Measurements from ENCODE around the gene CDKL2. TPM values are rescaled to one million over a fixed set of nuclear protein-coding genes. Genes with fewer than 3 reads are reported as not detected.

The CDKL2 gene
- total and polyA plus RNA-seq, 2 of the 8 experiments (the other 6 are each of a cell fraction or from before 2014, with no cell fraction given): 1.4 to 2.1 TPM

DNA sequence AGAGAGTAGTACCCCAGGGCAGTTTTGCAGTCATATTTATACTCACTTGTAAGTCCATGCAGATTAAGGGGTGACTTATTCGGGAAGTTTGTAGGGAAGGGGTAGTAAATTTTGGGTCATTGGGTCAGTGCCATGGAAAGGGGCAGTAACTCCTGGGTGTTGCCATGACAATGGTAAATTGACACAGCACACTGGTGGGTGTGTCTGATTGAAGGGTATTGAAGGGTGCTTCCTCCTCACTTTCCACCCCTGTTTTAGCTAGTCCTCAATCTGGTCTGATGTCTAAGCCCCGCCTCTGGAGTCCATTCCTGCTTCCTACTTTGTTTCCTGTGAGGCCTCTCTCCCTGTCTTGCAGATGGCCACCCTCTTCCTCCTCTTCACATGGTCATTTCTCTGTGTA is 62.6 kb downstream of the CDKL2 start:
- no peak overlapping the region for H2BK12ac ChIP-seq (ENCODE audit: low read depth, low read length)
- no peak overlapping the region for H3K4me2 ChIP-seq (ENCODE audit: insufficient read depth in 1 of 2, low read depth in 2 of 2, low read length in 2 of 2)
- H4K8ac ChIP-seq (ENCODE audit: extremely low read depth, insufficient read depth, low read length): no peak overlapping the region
- no peak overlapping the region for H4K5ac ChIP-seq (ENCODE audit: insufficient read length, low read depth, low read length)
- H4K91ac ChIP-seq (replicated peaks; ENCODE audit: insufficient read length, low read length): no peak overlapping the region
- H3K79me1 ChIP-seq (ENCODE audit: low read depth, low read length): no peaks in the 10 kb centered on the region
- no peaks in the 10 kb centered on the region for H3K36me3 ChIP-seq (ENCODE audit: control insufficient read depth in 2 of 4, insufficient read depth in 4 of 4, low read length in 3 of 4)
- H3K18ac ChIP-seq (ENCODE audit: extremely low read depth, low read length): no peak overlapping the region
- no peak for DNase-seq (ENCODE audit: low read depth in 1 of 2, low spot score in 2 of 2)
- ChIA-PET CTCF (ENCODE audit: partially characterized antibody) (no interaction called here), POLR2A (ENCODE audit: partially characterized antibody) (no interaction called here)
- no peak overlapping the region for H2AK5ac ChIP-seq (ENCODE audit: low read depth, low read length)
- no peaks in the 10 kb centered on the region for H3K4me1 ChIP-seq (replicated peaks in 1 of 4; ENCODE audit: control insufficient read depth in 3 of 4, insufficient read depth in 4 of 4, low read length in 3 of 4)
- no peak overlapping the region for H3K23ac ChIP-seq (ENCODE audit: insufficient read length)
- no peak overlapping the region for H2AFZ ChIP-seq (ENCODE audit: low read length)
- no peak overlapping the region for H3K4me3 ChIP-seq (ENCODE audit: extremely low read depth in 1 of 4, insufficient read depth in 2 of 4, low read depth in 3 of 4, low read length in 4 of 4)
- H2BK20ac ChIP-seq (ENCODE audit: low read length): no peak overlapping the region
- no peak for FAIRE-seq
- H3K27me3 ChIP-seq (replicated peaks in 1 of 4; ENCODE audit: control insufficient read depth in 3 of 4, extremely low read depth in 1 of 4, insufficient read depth in 3 of 4, low read length in 3 of 4): peaks cover 0 to under 1% (median 0%) of the 10 kb centered on the region in 4 experiments; a peak in 3 of 7 replicates
- H4K20me1 ChIP-seq (replicated peaks in 1 of 2; ENCODE audit: control insufficient read depth in 1 of 2, insufficient read depth in 2 of 2, low read length in 2 of 2): no peaks in the 10 kb centered on the region
- WGBS, 2 experiments (ENCODE audit: extremely low coverage in 1 of 2, insufficient coverage in 1 of 2, insufficient read length in 1 of 2, insufficient replicate concordance in 2 of 2, low coverage in 1 of 2, low lambda C conversion rate in 2 of 2, missing lambda C conversion rate in 1 of 2): 89% methylated on average over 2 of the region's 2 CpGs; no CpG with 5 or more reads in 1 of the 2 experiments
- no peak overlapping the region for H3K27ac ChIP-seq (ENCODE audit: low read depth, low read length)
- H3K56ac ChIP-seq (replicated peaks; ENCODE audit: insufficient read length, low read depth, low read length): no peak overlapping the region
- H3K9me3 ChIP-seq (ENCODE audit: insufficient read depth in 2 of 2, low read depth in 1 of 2, low read length in 1 of 2): peaks cover 0 to 9% of the 10 kb centered on the region in 2 experiments; a peak in 1 of 4 replicates
- H2BK120ac ChIP-seq (replicated peaks; ENCODE audit: low read depth, low read length): no peak overlapping the region
- H2BK5ac ChIP-seq (ENCODE audit: low read depth, low read length): no peak overlapping the region
- no peak overlapping the region for H2BK15ac ChIP-seq (ENCODE audit: low read length)
- no peaks in the 10 kb centered on the region for H3K79me2 ChIP-seq (ENCODE audit: control insufficient read depth in 1 of 2, insufficient read depth in 2 of 2, low read length in 2 of 2)
- no peak overlapping the region for H3K9ac ChIP-seq (replicated peaks in 1 of 4; ENCODE audit: extremely low read depth in 1 of 4, low read depth in 3 of 4, low read length in 3 of 4)
- H3K4ac ChIP-seq (replicated peaks; ENCODE audit: insufficient read length, low read depth, low read length): no peak overlapping the region
- no peaks in the 10 kb centered on the region; the same call in 1 of the 2 replicates for H3K23me2 ChIP-seq (ENCODE audit: low read depth, low read length)
- H3K14ac ChIP-seq (ENCODE audit: insufficient read length): no peak overlapping the region
- TF ChIP-seq BCL11A (IDR thresholded peaks at IDR 0.05; ENCODE audit: low read depth in 2 of 2, low read length in 2 of 2): no peak
- TF ChIP-seq ZNF274 (IDR thresholded peaks at IDR 0.05; ENCODE audit: borderline replicate concordance, extremely low read depth, low read length): no peak
- TF ChIP-seq, protein P1, sequence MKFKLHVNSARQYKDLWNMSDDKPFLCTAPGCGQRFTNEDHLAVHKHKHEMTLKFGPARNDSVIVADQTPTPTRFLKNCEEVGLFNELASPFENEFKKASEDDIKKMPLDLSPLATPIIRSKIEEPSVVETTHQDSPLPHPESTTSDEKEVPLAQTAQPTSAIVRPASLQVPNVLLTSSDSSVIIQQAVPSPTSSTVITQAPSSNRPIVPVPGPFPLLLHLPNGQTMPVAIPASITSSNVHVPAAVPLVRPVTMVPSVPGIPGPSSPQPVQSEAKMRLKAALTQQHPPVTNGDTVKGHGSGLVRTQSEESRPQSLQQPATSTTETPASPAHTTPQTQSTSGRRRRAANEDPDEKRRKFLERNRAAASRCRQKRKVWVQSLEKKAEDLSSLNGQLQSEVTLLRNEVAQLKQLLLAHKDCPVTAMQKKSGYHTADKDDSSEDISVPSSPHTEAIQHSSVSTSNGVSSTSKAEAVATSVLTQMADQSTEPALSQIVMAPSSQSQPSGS (IDR thresholded peaks at IDR 0.05; ENCODE audit: low read length): no peak
- TF ChIP-seq RNF2 (IDR thresholded peaks at IDR 0.05; ENCODE audit: borderline replicate concordance, low read depth, low read length, missing control alignments, poor library complexity, severe bottlenecking): no peak
- TF ChIP-seq SIN3A (conservative IDR thresholded peaks at IDR 0.05 in 1 of 2, IDR thresholded peaks at IDR 0.05 in 1 of 2; ENCODE audit: low read depth in 1 of 2, low read length in 2 of 2): no peak
- TF ChIP-seq, protein P2, sequence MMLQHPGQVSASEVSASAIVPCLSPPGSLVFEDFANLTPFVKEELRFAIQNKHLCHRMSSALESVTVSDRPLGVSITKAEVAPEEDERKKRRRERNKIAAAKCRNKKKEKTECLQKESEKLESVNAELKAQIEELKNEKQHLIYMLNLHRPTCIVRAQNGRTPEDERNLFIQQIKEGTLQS (IDR thresholded peaks at IDR 0.05; ENCODE audit: insufficient read depth, low read depth, low read length): no peak
- no peak for TF ChIP-seq GABPA (IDR thresholded peaks at IDR 0.05; ENCODE audit: borderline replicate concordance, insufficient read depth, low read length)
- no peak for TF ChIP-seq POLR2AphosphoS5 (IDR thresholded peaks at IDR 0.05; ENCODE audit: low read depth, low read length)
- TF ChIP-seq TCF12 (IDR thresholded peaks at IDR 0.05; ENCODE audit: low read depth, low read length): no peak
- no peak for TF ChIP-seq NRF1 (IDR thresholded peaks at IDR 0.05; ENCODE audit: low read depth, low read length)
- TF ChIP-seq JUND (IDR thresholded peaks at IDR 0.05; ENCODE audit: low read length): no peak
- no peak for TF ChIP-seq TAF1 (IDR thresholded peaks at IDR 0.05; ENCODE audit: low read depth, low read length)

Measured in H1 (cell line).